ENCODE results near the gene BCAS3.

BCAS3 gene

GRCh38 chr17:61279476-61280145, 602.0 kb downstream of the BCAS3 start:
- Histone ChIP-seq H3K36me3 (no peaks in the 10 kb centered on the region), H3K4me1 (peaks cover 0 to 26% (median 12%) of the 10 kb centered on the region in 4 donors), H3K27ac (peak overlapping the region; percentile 52 to 66), H3K9me3 (no peaks in the 10 kb centered on the region), H3K27me3 (no peaks in the 10 kb centered on the region), H3K4me3 (no peak overlapping the region)
- DNase-seq, result no peak
- TF ChIP-seq CTCF (IDR thresholded peaks at IDR 0.05), result no peak
- intact Hi-C loops (cut with DNase I; ENCODE audit: low total_unique reads), result no loop called here

GRCh38 chr17:61280338-61280737, 602.7 kb downstream of the BCAS3 start:
- intact Hi-C loops (cut with DNase I; ENCODE audit: low total_unique reads), result no loop called here
- H3K27ac ChIP-seq, result peak overlapping the region; percentile 52 to 66
- TF ChIP-seq CTCF (IDR thresholded peaks at IDR 0.05), result no peak

GRCh38 chr17:61280851-61281250, 603.2 kb downstream of the BCAS3 start:
- no peak for DNase-seq
- Histone ChIP-seq H3K36me3 (no peaks in the 10 kb centered on the region), H3K4me1 (peaks cover 0 to 34% (median 13%) of the 10 kb centered on the region in 4 donors), H3K9me3 (no peaks in the 10 kb centered on the region), H3K27me3 (no peaks in the 10 kb centered on the region), H3K4me3 (no peak overlapping the region), H3K27ac (peak overlapping the region; percentile 52 to 66)
- intact Hi-C loops (cut with DNase I; ENCODE audit: low total_unique reads), result no loop called here
- TF ChIP-seq CTCF (IDR thresholded peaks at IDR 0.05), result no peak

More at GRCh38 chr17:61280338-61280737, 602.7 kb downstream of the BCAS3 start:
- H3K9me3 ChIP-seq, result no peaks in the 10 kb centered on the region
- H3K4me1 ChIP-seq, result peaks cover 0 to 28% (median 12%) of the 10 kb centered on the region in 4 donors
- H3K4me3 ChIP-seq, result no peak overlapping the region
- H3K27me3 ChIP-seq, result no peaks in the 10 kb centered on the region
- H3K36me3 ChIP-seq, result no peaks in the 10 kb centered on the region
- DNase-seq, result no peak

- Histone ChIP-seq H3K36me3 (no peaks in the 10 kb centered on the region), H3K27me3 (no peaks in the 10 kb centered on the region), H3K4me1 (peaks cover 0 to 41% (median 21%) of the 10 kb centered on the region in 4 donors), H3K4me3 (no peak overlapping the region), H3K9me3 (no peaks in the 10 kb centered on the region), H3K27ac (no peak overlapping the region)
- intact Hi-C loops (cut with DNase I; ENCODE audit: low total_unique reads), result no loop called here
- DNase-seq, result no peak
- TF ChIP-seq CTCF (IDR thresholded peaks at IDR 0.05), result no peak
Observed at GRCh38 chr17:61282377-61282776, 604.7 kb downstream of the BCAS3 start.

- H3K4me1 ChIP-seq, result peaks cover 0 to 41% (median 21%) of the 10 kb centered on the region in 4 donors
- no peak for TF ChIP-seq CTCF (IDR thresholded peaks at IDR 0.05)
- no peaks in the 10 kb centered on the region for H3K27me3 ChIP-seq
- no peaks in the 10 kb centered on the region for H3K36me3 ChIP-seq
- H3K27ac ChIP-seq, result no peak overlapping the region
- intact Hi-C loops (cut with DNase I; ENCODE audit: low total_unique reads), result no loop called here
- no peaks in the 10 kb centered on the region for H3K9me3 ChIP-seq
- H3K4me3 ChIP-seq, result no peak overlapping the region
- DNase-seq, result no peak
Observed at GRCh38 chr17:61283043-61283442, 605.4 kb downstream of the BCAS3 start.

All from tibial artery (tissue), 4 donors.